H1 (cell line): ENCODE data around the gene HDAC7. TPM values are rescaled to one million over a fixed set of nuclear protein-coding genes. Genes with fewer than 3 reads are reported as not detected.
A peak's percentile ranks its signal among the peaks of the same experiment; 100 is the strongest.

Experiments used
- CTCF ChIA-PET: fragments of 300-600 bp; sonication (Branson Sonifier 250); formaldehyde crosslinking; loops from one replicate; lab custom pipeline; 2021; ENCODE audit not compliant: partially characterized antibody; lab: Charles Lee
- POLR2A ChIA-PET: fragments of 300-600 bp; sonication (Branson Sonifier 250); formaldehyde crosslinking; loops from one replicate; lab custom pipeline; 2021; ENCODE audit warnings: inconsistent platforms; ENCODE audit not compliant: partially characterized antibody; lab: Charles Lee
- DNase-seq, 2 experiments: peaks; one replicate each; pipeline versions ENCODE4 v3.0.0 to v3.0.0-alpha.2; 2010 to 2022; ENCODE audit warnings: low spot score in 2 of 2, low read depth in 1 of 2, mixed read lengths in 1 of 2
- FAIRE-seq: peaks from 2 replicates; lab custom pipeline; 2011; peaks lifted over from hg19 to GRCh38; lab: Jason Lieb, UNC
- H2AFZ ChIP-seq: 2 replicates; pipeline ENCODE4 v1.8.1; 2012; ENCODE audit warnings: low read length, inconsistent platforms
- H2AK5ac ChIP-seq: 2 replicates; pipeline ENCODE4 v1.6.1; 2013; ENCODE audit warnings: low read depth, low read length
- H2BK120ac ChIP-seq: replicated peaks from 2 replicates; pipeline ENCODE3; 2013; ENCODE audit warnings: low read depth, low read length, inconsistent platforms
- H2BK12ac ChIP-seq: 2 replicates; pipeline ENCODE4 v1.6.1; 2013; ENCODE audit warnings: low read depth, low read length
- H2BK15ac ChIP-seq: 2 replicates; pipeline ENCODE4 v1.6.1; 2013; ENCODE audit warnings: low read length
- H2BK20ac ChIP-seq: 2 replicates; pipeline ENCODE4 v1.6.1; 2013; ENCODE audit warnings: low read length
- H2BK5ac ChIP-seq: 2 replicates; pipeline ENCODE4 v1.6.1; 2013; ENCODE audit warnings: low read depth, low read length
- H3K14ac ChIP-seq: 2 replicates; pipeline ENCODE4 v1.6.1; 2013; ENCODE audit warnings: inconsistent platforms; ENCODE audit not compliant: insufficient read length
- H3K18ac ChIP-seq: 2 replicates; pipeline ENCODE4 v1.6.1; 2013; ENCODE audit warnings: low read length; ENCODE audit errors: extremely low read depth
- H3K23ac ChIP-seq: 2 replicates; pipeline ENCODE4 v1.6.1; 2013; ENCODE audit warnings: inconsistent platforms; ENCODE audit not compliant: insufficient read length
- H3K23me2 ChIP-seq: 2 replicates; pipeline ENCODE4 v1.6.1; 2013; ENCODE audit warnings: low read depth, low read length
- H3K27ac ChIP-seq: 2 replicates; pipeline ENCODE4 v1.6.1; 2011; ENCODE audit warnings: low read depth, low read length, inconsistent platforms
- H3K27me3 ChIP-seq, 4 experiments: replicated peaks in 1 of 4; 1 replicate in 1 of 4; 2 replicates in 3 of 4; pipeline versions ENCODE4 v1.6.1 to v1.8.1; 2011 to 2013; ENCODE audit warnings: low read length in 3 of 4, mild to moderate bottlenecking in 3 of 4, inconsistent platforms in 2 of 4, mixed read lengths in 2 of 4, moderate library complexity in 1 of 4; ENCODE audit not compliant: control insufficient read depth in 3 of 4, insufficient read depth in 3 of 4; ENCODE audit errors: extremely low read depth in 1 of 4
- H3K36me3 ChIP-seq, 4 experiments: 2 replicates each; pipeline versions ENCODE4 v1.6.1 to v1.8.1; 2011 to 2013; ENCODE audit warnings: mild to moderate bottlenecking in 4 of 4, low read length in 3 of 4, moderate library complexity in 2 of 4, control low read depth in 1 of 4, inconsistent platforms in 1 of 4; ENCODE audit not compliant: insufficient read depth in 4 of 4, control insufficient read depth in 2 of 4
- H3K4ac ChIP-seq: replicated peaks from 2 replicates; pipeline ENCODE3; 2013; ENCODE audit warnings: low read length, low read depth, mixed read lengths, inconsistent platforms; ENCODE audit not compliant: insufficient read length
- H3K4me1 ChIP-seq, 4 experiments: replicated peaks in 1 of 4; 1 replicate in 1 of 4; 2 replicates in 3 of 4; pipeline versions ENCODE4 v1.6.1 to v1.8.1; 2011 to 2013; ENCODE audit warnings: low read length in 3 of 4, inconsistent platforms in 2 of 4, mixed read lengths in 1 of 4; ENCODE audit not compliant: insufficient read depth in 4 of 4, control insufficient read depth in 3 of 4
- H3K4me2 ChIP-seq, 2 experiments: 2 replicates each; pipeline versions ENCODE4 v1.6.1 to v1.8.1; 2011 to 2013; ENCODE audit warnings: low read depth in 2 of 2, low read length in 2 of 2, control low read depth in 1 of 2, inconsistent platforms in 1 of 2, mild to moderate bottlenecking in 1 of 2; ENCODE audit not compliant: insufficient read depth in 1 of 2
- H3K4me3 ChIP-seq, 4 experiments: fragments of 200-600, 300-600 bp in 1 of 4; sonication (generic), shearing (Covaris generic), sonication (Bioruptor Twin) in 1 of 4; 2 replicates each; pipeline versions ENCODE4 v1.5.1 to v1.8.1; 2011 to 2016; ENCODE audit warnings: low read length in 4 of 4, low read depth in 3 of 4, control low read depth in 2 of 4, inconsistent platforms in 2 of 4, mild to moderate bottlenecking in 2 of 4, mixed read lengths in 1 of 4, moderate library complexity in 1 of 4; ENCODE audit not compliant: insufficient read depth in 2 of 4; ENCODE audit errors: extremely low read depth in 1 of 4
- H3K56ac ChIP-seq: replicated peaks from 2 replicates; pipeline ENCODE3; 2013; ENCODE audit warnings: low read depth, mild to moderate bottlenecking, mixed read lengths, low read length, inconsistent platforms; ENCODE audit not compliant: insufficient read length
- H3K79me1 ChIP-seq: 2 replicates; pipeline ENCODE4 v1.6.1; 2013; ENCODE audit warnings: low read depth, low read length, control low read depth
- H3K79me2 ChIP-seq, 2 experiments: 2 replicates each; pipeline versions ENCODE4 v1.6.1 to v1.8.1; 2012 to 2013; ENCODE audit warnings: low read length in 2 of 2, mild to moderate bottlenecking in 2 of 2, inconsistent platforms in 1 of 2; ENCODE audit not compliant: insufficient read depth in 2 of 2, control insufficient read depth in 1 of 2
- H3K9ac ChIP-seq, 4 experiments: replicated peaks in 1 of 4; 1 replicate in 1 of 4; 2 replicates in 3 of 4; pipeline versions ENCODE4 v1.6.1 to v1.8.1; 2011 to 2013; ENCODE audit warnings: low read depth in 3 of 4, low read length in 3 of 4, control low read depth in 2 of 4, mild to moderate bottlenecking in 2 of 4, moderate library complexity in 2 of 4, inconsistent platforms in 1 of 4; ENCODE audit errors: extremely low read depth in 1 of 4
- H3K9me3 ChIP-seq, 2 experiments: 2 replicates each; pipeline versions ENCODE4 v1.6.1 to v1.8.1; 2012 to 2013; ENCODE audit warnings: mild to moderate bottlenecking in 2 of 2, moderate library complexity in 2 of 2, control low read depth in 1 of 2, inconsistent platforms in 1 of 2, low read depth in 1 of 2, low read length in 1 of 2, mixed read lengths in 1 of 2; ENCODE audit not compliant: insufficient read depth in 2 of 2
- H4K20me1 ChIP-seq, 2 experiments: replicated peaks in 1 of 2; 2 replicates each; pipeline versions ENCODE3 to v1.8.1; 2011 to 2013; ENCODE audit warnings: inconsistent platforms in 2 of 2, low read length in 2 of 2, mild to moderate bottlenecking in 1 of 2; ENCODE audit not compliant: insufficient read depth in 2 of 2, control insufficient read depth in 1 of 2
- H4K5ac ChIP-seq: 2 replicates; pipeline ENCODE4 v1.6.1; 2013; ENCODE audit warnings: low read length, low read depth, mixed read lengths, inconsistent platforms; ENCODE audit not compliant: insufficient read length
- H4K8ac ChIP-seq: 2 replicates; pipeline ENCODE4 v1.8.0; 2013; ENCODE audit warnings: mild to moderate bottlenecking, moderate library complexity, low read length, inconsistent platforms; ENCODE audit not compliant: insufficient read depth; ENCODE audit errors: extremely low read depth
- H4K91ac ChIP-seq: replicated peaks from 2 replicates; pipeline ENCODE3; 2013; ENCODE audit warnings: low read length, mixed read lengths, inconsistent platforms; ENCODE audit not compliant: insufficient read length
- BACH1 ChIP-seq: IDR thresholded peaks from 2 replicates; pipeline ENCODE4 v1.6.1; 2012; ENCODE audit warnings: low read length, improper control_type of control experiment
- CTBP2 ChIP-seq: IDR thresholded peaks from 2 replicates; pipeline ENCODE4 v1.7.0; 2011; ENCODE audit warnings: borderline replicate concordance, mild to moderate bottlenecking, moderate library complexity, mixed read lengths, low read length; ENCODE audit not compliant: insufficient read depth, insufficient read length
- KDM4A ChIP-seq: IDR thresholded peaks from one replicate; pipeline ENCODE4 v1.7.1; 2012; ENCODE audit warnings: low read depth, mild to moderate bottlenecking, moderate library complexity, low read length, inconsistent platforms; ENCODE audit not compliant: severe bottlenecking
- MAFK ChIP-seq: IDR thresholded peaks from 2 replicates; pipeline ENCODE4 v1.6.1; 2012; ENCODE audit warnings: low read depth, mild to moderate bottlenecking, improper control_type of control experiment, low read length
- SIN3A ChIP-seq, 2 experiments: IDR thresholded peaks in 1 of 2; conservative IDR thresholded peaks in 1 of 2; 2 replicates each; pipeline ENCODE4 v1.6.1; 2011 to 2012; ENCODE audit warnings: low read length in 2 of 2, improper control_type of control experiment in 1 of 2, low read depth in 1 of 2, mild to moderate bottlenecking in 1 of 2
- WGBS, 2 experiments: shearing (Covaris generic) in 1 of 2; methylation state at CpG; one replicate each; pipeline versions ENCODE4 v1.1.6 to v1.1.7; 2013 to 2015; ENCODE audit warnings: low lambda C conversion rate in 2 of 2, mixed read lengths in 2 of 2, inconsistent platforms in 1 of 2, low coverage in 1 of 2, missing lambda C conversion rate in 1 of 2; ENCODE audit not compliant: insufficient replicate concordance in 2 of 2, insufficient coverage in 1 of 2, insufficient read length in 1 of 2; ENCODE audit errors: extremely low coverage in 1 of 2, missing lambda C conversion rate in 1 of 2; 5-methylcytosine and 5-hydroxymethylcytosine counted together
- polyA plus RNA-seq, 7 experiments: library from polyadenylated mRNA; depleted of rRNA in 3 of 7; stranded (reverse) in 5 of 7; unstranded in 2 of 7; fragments of >200 nt in 5 of 7; fragments of 200-250 nt in 2 of 7; gene quantifications; 1 replicate in 5 of 7; 2 replicates in 1 of 7; 4 replicates in 1 of 7; pipeline versions ENCODE4 v1.2.1 to v1.2.3, GENCODE V29; 2011 to 2013; ENCODE audit warnings: missing spikeins in 2 of 7, mixed read lengths in 2 of 7
- total RNA-seq: library from RNA; stranded (reverse); fragmentation: NEBNext Ultra II Directional; extraction: Animal tissue kit (Norgen Biotek cat#: 25700); gene quantifications from 2 replicates; pipeline ENCODE4 v1.2.1, GENCODE V29; 2021

HDAC7 gene
- total and polyA plus RNA-seq, 2 of the 8 experiments (the other 6 are each of a cell fraction or from before 2014, with no cell fraction given) = 25.5 to 84.9 TPM

DNA sequence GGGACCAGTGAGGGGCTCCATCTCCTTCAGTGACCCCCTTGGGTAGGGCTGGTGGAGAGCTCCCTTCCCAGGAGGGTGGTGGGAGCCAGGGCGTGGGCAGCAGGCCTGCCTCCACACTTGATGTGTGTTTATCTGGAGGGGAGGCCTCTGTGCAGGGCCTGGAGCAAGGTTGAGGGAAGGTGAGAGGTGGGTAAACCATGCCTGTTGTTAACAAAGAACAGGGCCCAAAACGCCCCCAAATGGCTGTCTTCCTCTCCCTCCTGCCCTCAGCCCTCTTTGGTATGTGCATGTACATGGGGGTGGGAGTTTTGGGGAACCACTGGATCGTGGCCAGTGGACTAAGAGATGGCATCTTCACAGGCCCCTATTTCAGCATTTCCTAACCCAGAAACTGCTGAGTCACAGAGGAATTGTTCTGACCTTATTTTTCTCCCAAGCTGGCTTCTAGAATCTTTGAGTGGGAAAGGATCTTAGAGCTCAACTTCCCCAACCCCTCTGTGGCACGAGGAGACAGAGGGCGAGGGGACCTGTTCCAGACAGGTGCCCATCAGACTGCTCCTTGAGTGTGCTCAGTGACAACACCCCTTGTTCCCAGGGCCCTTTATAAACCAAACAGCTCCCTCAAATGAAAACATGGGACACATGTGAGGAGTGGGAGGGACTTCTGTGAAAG lies 43.1 kb downstream of the HDAC7 start:
- Histone ChIP-seq H3K4me2 (no peak overlapping the region), H4K8ac (no peak overlapping the region), H3K36me3 (no peaks in the 10 kb centered on the region), H3K23ac (no peak overlapping the region), H3K18ac (no peak overlapping the region), H2AFZ (no peak overlapping the region), H3K4ac (no peak overlapping the region), H3K9ac (no peak overlapping the region), H3K27ac (no peak overlapping the region), H4K91ac (no peak overlapping the region), H3K9me3 (no peaks in the 10 kb centered on the region), H3K23me2 (peaks cover 4% of the 10 kb centered on the region; the same call in 1 of the 2 replicates), H2BK15ac (no peak overlapping the region; the same call in 1 of the 2 replicates), H2AK5ac (0 out of 2 replicates have a peak overlapping the region, but pooled peaks have one; percentile 90), H4K5ac (no peak overlapping the region), H3K14ac (no peak overlapping the region), H2BK5ac (peak overlapping the region; percentile 35; the same call in 1 of the 2 replicates), H2BK120ac (no peak overlapping the region), H4K20me1 (peaks cover 0 to 12% of the 10 kb centered on the region in 2 experiments), H2BK12ac (peak overlapping the region; percentile 27; the same call in 1 of the 2 replicates), H3K79me1 (no peaks in the 10 kb centered on the region), H3K4me3 (no peak overlapping the region), H3K4me1 (peaks cover 0 to 25% (median 16%) of the 10 kb centered on the region in 4 experiments; a peak in 6 of 7 replicates), H3K56ac (no peak overlapping the region)
- POLR2A ChIA-PET = interaction anchor here (0.8 to 4.4 kb wide), 9 partner anchors 9 to 71 kb away, joined by 3 to 22 read pairs (median 4); partner anchors contain the start of gene RPAP3
- CTCF ChIA-PET = interaction anchor here (0.9 to 58.8 kb wide), 9 partner anchors 9 to 85 kb away, joined by 3 to 2442 read pairs (median 6); partner anchors contain the start of genes ENDOU, RAPGEF3 and RPAP3
- FAIRE-seq (no peak), DNase-seq (no peak)
- TF ChIP-seq SIN3A (conservative IDR thresholded peaks at IDR 0.05 in 1 of 2, IDR thresholded peaks at IDR 0.05 in 1 of 2; ENCODE audit: low read depth in 1 of 2, low read length in 2 of 2) = no peak
- no peak for TF ChIP-seq KDM4A
- 0 out of 2 replicates have a peak, but pooled peaks have one; percentile 3 for TF ChIP-seq MAFK
- TF ChIP-seq BACH1 = peak; percentile 49
- no peak for TF ChIP-seq CTBP2
- TF ChIP-seq, all 59 proteins: peak for 2
- Histone ChIP-seq H3K79me2 (no peaks in the 10 kb centered on the region), H2BK20ac (no peak overlapping the region), H3K27me3 (peaks cover 0 to 21% (median 11%) of the 10 kb centered on the region in 4 experiments; a peak in 4 of 7 replicates)
- WGBS, 2 experiments = 78% methylated on average over 5 of the region's 5 CpGs; no CpG with 5 or more reads in 1 of the 2 experiments
